NCI-H2107 treated with DMSO at 0.1 percent for 48 hours (cell line): Measurements from ENCODE around the gene CD164.
"Not testable (repeated sequence)": the region's sequence is repeated elsewhere in the genome, so short reads cannot be mapped to it uniquely, and the experiment has no call there.

Experiments used
- DNase-seq: peaks from one replicate; lab custom pipeline; 2025; ENCODE audit not compliant: unreplicated experiment; lab: John Stamatoyannopoulos, UW

The CD164 gene

GRCh38 chr6:109344226-109344625, 38.0 kb downstream of the CD164 start:
- DNase-seq: no peak

GRCh38 chr6:109343518-109343917, 38.7 kb downstream of the CD164 start:
- no peak for DNase-seq

GRCh38 chr6:109342911-109343310, 39.4 kb downstream of the CD164 start:
- no peak for DNase-seq

GRCh38 chr6:109342506-109342905, 39.8 kb downstream of the CD164 start:
- DNase-seq: no peak

DNA sequence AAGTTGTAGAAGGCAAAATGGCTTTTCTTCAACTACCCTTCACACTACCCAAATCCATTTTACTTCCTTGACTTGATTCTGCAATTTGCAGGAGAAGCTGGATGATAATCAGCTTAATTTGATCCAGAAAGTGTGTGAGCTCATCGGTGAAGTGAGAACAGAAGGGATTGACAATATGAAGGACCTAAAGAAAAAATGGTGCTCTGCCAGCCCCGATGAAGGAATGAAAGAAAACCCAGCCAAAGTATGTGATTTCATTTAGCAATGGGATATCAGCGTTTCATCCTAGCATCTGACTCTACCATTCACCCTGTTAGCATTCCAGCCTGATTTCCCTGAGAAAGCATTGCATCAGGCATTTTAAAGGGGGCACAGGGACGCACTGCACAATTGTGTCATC, 41.5 kb downstream of the CD164 start:
- DNase-seq: no peak

DNA sequence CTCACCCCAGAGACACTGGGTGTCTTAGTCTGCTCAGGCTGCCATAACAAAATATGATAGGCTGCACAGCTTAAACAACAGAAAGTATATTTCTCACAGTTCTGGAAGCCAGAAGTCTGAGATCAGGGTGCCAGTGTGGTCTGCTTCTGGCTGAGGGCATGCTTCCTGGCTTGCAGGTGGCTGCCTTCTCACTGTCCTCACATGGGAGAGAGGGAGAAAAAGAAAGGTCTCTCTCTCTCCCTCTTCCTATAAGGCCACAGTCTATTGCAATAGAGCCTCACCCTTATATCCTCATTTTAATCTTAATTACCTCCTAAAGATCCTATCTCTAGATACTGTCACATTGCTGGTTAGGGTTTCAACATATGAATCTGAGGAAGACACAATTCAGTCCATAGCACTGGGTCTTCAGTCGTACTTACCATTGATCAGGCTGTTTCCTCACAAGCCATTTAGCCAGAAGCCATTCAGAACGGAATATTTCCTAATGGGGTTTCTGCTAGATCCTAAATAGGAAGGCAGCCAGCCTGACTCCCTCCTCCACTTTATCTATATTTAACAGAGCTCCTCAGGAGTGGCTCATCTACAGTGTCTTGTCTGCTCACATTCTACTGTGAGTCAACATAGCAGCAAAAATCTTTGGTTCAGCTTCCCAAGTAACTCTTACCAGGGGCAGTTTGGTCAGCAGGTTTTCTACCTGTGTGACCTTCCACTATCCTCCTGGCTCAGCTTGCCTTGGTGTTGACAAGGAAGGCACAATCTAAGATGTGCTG, 42.2 kb downstream of the CD164 start:
- DNase-seq: no peak

DNA sequence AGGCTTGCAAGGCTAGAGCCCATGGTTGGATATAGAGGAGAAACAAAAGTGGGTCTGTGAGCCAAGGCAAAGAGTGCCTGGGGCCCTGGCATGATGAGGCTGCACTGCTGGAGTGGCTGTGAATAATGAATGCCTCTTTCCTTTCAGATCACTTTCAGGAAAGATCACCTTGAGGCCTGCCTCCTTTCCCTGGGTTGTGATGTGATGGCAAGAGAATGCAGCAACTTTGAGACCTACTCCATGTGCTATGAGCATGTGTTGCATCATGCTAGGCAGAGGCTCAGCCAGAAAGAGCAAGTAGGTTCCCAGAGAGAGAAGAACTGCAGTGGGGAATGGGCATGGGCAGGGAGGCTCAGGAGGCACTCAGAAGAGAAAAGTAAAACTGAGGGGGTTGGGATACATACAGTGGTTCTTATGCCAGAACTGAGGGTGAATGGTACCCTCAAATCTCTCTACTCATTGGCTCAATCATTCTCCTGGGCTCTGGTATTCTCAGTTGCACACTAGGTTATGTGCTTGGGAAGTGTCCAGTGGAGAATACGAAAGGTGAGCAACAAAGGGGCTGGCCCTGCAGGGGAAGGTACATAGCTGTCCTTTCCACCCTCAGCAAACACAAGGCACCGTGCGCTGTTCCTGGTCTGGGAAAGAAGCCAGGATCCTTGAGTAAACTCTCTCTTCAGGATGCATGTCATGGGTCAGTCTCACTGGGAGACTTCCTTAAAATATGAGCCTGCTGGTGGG, 45.9 kb downstream of the CD164 start:
- no peak for DNase-seq

DNA sequence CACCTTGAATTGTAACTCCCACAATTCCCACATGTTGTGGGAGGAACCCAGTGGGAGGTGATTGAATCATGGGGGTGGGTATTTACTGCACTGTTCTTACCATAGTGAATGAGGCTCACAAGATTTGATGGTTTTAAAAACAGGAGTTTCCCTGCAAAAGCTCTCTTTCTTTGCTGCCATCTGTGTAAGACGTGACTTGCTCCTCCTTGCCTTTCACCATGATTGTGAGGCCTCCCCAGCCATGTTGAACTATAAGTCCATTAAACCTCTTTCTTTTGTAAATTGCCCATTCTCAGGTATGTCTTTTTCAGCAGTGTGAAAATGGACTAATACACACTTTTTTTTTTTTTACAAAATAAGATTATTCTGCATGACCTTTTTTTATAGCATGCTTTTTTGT, 48.4 kb downstream of the CD164 start:
- not testable (repeated sequence) for DNase-seq

DNA sequence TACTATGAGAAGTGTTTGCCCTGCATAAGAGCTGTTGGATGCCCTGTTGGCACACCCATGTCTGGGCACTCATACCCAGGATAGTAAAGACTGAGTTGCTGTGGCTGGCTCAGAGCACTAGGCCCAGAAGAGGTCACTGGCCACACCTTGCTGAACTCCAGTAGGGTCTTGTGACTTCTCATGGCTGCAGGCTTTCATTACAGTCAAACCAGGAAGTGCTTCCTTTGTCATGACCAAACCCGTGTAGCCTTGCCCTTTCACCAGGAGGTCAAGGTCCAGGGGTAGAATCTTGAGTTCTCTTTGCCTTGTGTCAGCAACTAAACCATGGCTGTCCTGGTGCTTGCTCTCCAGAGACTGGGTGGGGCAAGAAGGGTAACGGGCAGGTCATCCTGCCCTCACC, 49.5 kb downstream of the CD164 start:
- DNase-seq: no peak

DNA sequence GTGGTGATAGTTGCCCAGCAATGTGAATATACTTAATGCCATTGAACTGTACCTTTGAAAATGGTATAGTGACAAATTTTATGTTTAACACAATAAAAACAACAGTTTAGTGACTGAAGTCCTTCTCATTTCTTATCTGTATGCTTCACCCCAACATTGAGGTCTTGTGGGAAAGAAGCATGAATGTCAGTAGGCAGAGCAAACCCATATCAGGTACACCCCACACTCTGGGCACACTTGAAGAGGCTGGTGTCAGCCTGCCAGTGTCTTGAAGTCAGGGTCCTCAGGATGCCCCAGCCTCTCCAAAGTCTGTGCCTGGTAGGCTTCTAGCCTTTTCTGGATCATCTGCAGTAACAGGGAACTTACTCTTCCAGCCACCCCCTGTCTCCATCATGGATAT, 51.2 kb downstream of the CD164 start:
- no peak for DNase-seq

- no peak for DNase-seq
Observed at GRCh38 chr6:109330263-109330662, 52.0 kb downstream of the CD164 start.

DNA sequence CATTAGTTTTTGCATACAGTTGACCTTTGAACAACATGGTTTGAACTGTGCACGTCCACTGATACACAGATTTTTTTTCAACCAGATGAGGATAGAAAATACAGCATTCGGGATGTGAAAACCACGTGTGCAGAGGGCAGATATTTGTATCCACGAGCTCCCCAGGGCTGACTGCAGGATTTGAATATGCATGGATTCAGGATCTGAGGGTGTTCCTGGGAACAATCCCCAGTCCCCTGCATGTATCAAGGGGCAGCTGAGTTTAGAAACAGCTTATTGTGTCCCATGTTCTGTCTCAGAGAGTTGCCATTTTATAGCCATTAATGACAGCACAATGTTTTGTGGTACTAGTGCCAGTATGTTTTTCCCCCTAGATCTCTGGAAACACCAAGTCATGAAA, 53.6 kb downstream of the CD164 start:
- no peak for DNase-seq

- no peak for DNase-seq
Observed at GRCh38 chr6:109327959-109328358, 54.3 kb downstream of the CD164 start.

DNA sequence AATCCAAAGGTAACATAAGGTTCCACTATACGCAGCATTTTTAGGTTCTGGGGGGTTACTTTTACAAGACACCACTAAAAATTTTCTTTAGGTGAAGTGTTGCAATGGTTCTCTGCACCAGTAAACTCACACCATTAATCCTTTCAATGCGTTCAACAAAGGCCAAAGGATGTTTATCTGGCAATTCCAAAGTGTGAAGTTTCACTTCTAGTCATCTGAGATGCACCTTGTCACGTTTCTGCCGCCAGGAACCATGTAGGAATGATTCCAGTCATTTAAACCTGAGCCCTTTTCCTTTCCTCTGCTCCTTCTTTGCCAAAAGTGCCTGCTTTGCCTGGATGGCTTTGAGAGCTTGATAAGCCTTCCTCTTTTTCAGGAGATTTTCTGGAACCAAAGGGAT, 54.8 kb downstream of the CD164 start:
- no peak for DNase-seq

GRCh38 chr6:109326351-109326750, 55.9 kb downstream of the CD164 start:
- DNase-seq: no peak

- DNase-seq: no peak
Observed at GRCh38 chr6:109325400-109325801, 56.9 kb downstream of the CD164 start.

GRCh38 chr6:109323241-109323640, 59.0 kb downstream of the CD164 start:
- no peak for DNase-seq

DNA sequence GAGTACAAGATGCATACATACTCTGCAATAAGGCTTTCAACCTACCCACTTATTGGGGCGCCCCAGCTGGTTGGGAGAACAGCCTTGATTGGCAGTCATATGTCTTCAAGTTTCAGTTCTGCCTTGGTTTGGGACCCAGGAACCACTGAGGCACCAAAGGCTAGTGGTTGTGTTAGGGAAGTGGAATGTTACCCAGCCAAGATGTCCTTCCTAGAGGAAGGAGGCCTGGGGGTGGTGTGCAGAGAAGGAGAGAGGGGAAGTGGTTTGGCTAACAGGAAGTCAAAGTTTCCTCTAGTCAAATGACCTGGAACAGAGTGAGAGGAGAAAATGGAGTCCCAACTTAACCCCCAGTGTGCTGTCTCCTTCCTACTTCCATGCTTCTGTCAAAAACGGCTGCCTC, 59.4 kb downstream of the CD164 start:
- no peak for DNase-seq

GRCh38 chr6:109321752-109322151, 60.5 kb downstream of the CD164 start:
- DNase-seq: peak; percentile 25

- no peak for DNase-seq
Observed at GRCh38 chr6:109320072-109320471, 62.2 kb downstream of the CD164 start.

DNA sequence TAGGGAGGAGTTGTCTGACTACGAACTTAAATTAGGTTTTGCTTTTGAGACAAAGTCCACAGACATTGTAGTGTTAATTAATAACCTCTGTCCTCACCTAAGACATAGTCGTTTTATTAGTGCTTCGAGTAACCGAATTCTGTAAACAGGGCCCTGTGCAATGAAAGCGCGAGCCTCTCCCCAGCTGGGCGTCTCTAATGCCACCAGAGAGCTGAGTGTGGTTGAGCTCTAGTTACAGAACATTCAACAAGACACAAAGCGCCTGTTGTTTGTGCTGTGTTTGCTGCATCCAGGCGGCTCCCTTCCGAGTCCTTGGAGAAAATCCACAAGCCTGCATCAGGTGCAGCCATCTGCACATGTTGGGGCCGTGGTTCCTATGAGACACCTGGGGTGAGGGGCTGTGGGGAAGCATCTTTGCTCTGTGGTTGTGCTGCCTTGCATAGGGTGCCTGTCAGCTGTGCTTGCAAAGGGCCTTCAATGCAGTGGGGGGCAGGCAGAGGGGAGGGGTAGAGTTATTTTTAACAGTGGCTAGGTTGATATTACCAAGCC, 63.9 kb downstream of the CD164 start:
- DNase-seq: peak; percentile 93

- no peak for DNase-seq
Observed at GRCh38 chr6:109316909-109317308, 65.4 kb downstream of the CD164 start.
